ENCODE measurements around the gene KPNA2. TPM values are rescaled to one million over a fixed set of nuclear protein-coding genes. Genes with fewer than 3 reads are reported as not detected.
A peak's percentile ranks its signal among the peaks of the same experiment; 100 is the strongest.
"Not testable (repeated sequence)": the region's sequence is repeated elsewhere in the genome, so short reads cannot be mapped to it uniquely, and the experiment has no call there.

KPNA2 gene
- total RNA-seq, 8 experiments from 2014 or later = 62.3 to 337 (median 147) TPM

- in situ Hi-C loops (cut with MboI; ENCODE audit: low pct_unique_long_range_greater_than_20kb in 2 of 9, low sequenced_read_pairs in 9 of 9, unreplicated experiment in 9 of 9) = no loop called here
- peak in 1 of 8 experiments; percentile 2 for ATAC-seq (replicated peaks in 6 of 8)
- 4 to 100% (median 93%) methylated on average over 2 to 10 of the region's 14 CpGs; no CpG with 5 or more reads in 3 of the 10 experiments for WGBS, 10 experiments
- Histone ChIP-seq H3K4me1 (replicated peaks in 1 of 2) (no peaks in the 10 kb centered on the region), H3K27ac (no peak overlapping the region), H3K4me3 (no peak overlapping the region)
Observed at GRCh38 chr17:68052810-68053209, 17.3 kb downstream of the KPNA2 start.

- no peak overlapping the region for H3K27ac ChIP-seq
- H3K4me3 ChIP-seq = no peak overlapping the region
- ATAC-seq (replicated peaks in 6 of 8) = peak in 4 of 8 experiments; percentile 40 to 80 (median 68)
- 0 to 100% (median 90%) methylated on average over 1 to 7 of the region's 9 CpGs; no CpG with 5 or more reads in 1 of the 10 experiments for WGBS, 10 experiments
- H3K4me1 ChIP-seq (replicated peaks in 1 of 2) = no peaks in the 10 kb centered on the region
- in situ Hi-C loops (cut with MboI; ENCODE audit: low pct_unique_long_range_greater_than_20kb in 2 of 9, low sequenced_read_pairs in 9 of 9, unreplicated experiment in 9 of 9) = no loop called here
Observed at GRCh38 chr17:68053231-68054013, 17.9 kb downstream of the KPNA2 start.

- 0 to 92% (median 80%) methylated on average over 1 to 11 of the region's 11 CpGs; no CpG with 5 or more reads in 1 of the 10 experiments for WGBS, 10 experiments
- Histone ChIP-seq H3K4me1 (replicated peaks in 1 of 2) (no peaks in the 10 kb centered on the region), H3K27ac (no peak overlapping the region), H3K4me3 (no peak overlapping the region)
- peak in 7 of 8 experiments; percentile 17 to 69 (median 37) for ATAC-seq (replicated peaks in 6 of 8)
- in situ Hi-C loops (cut with MboI; ENCODE audit: low pct_unique_long_range_greater_than_20kb in 2 of 9, low sequenced_read_pairs in 9 of 9, unreplicated experiment in 9 of 9) = no loop called here
Observed at GRCh38 chr17:68054296-68054900, 18.9 kb downstream of the KPNA2 start.

- ATAC-seq (replicated peaks in 6 of 8) = peak in 2 of 8 experiments; percentile 5 to 20
- in situ Hi-C loops (cut with MboI; ENCODE audit: low pct_unique_long_range_greater_than_20kb in 2 of 9, low sequenced_read_pairs in 9 of 9, unreplicated experiment in 9 of 9) = no loop called here
- WGBS, 10 experiments = 14 to 100% (median 64%) methylated on average over 1 to 4 of the region's 4 CpGs; no CpG with 5 or more reads in 3 of the 10 experiments
- Histone ChIP-seq H3K4me3 (no peak overlapping the region), H3K4me1 (replicated peaks in 1 of 2) (no peaks in the 10 kb centered on the region), H3K27ac (no peak overlapping the region)
Observed at GRCh38 chr17:68057531-68057952, 22.0 kb downstream of the KPNA2 start.

DNA sequence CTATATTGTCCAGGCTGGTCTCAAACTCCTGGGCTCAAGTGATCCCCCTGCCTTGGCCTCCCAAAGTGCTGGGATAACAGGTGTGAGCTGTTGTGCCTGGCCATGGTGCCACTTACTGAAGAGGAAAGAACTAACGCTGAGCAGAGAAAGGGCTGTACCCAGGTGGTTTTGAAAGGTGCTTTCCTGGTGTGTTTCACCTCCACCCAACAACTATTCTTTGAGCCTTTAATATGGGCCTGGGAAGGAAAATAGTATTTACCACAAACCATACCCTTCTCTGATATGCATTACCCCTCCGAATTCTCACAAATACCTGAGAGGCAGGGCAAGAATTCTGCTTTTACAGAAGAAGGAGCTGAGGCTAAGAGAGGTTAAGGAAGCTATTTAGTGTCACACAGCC is 24.8 kb downstream of the KPNA2 start:
- no peak overlapping the region for H3K4me3 ChIP-seq
- in situ Hi-C loops (cut with MboI; ENCODE audit: low pct_unique_long_range_greater_than_20kb in 2 of 9, low sequenced_read_pairs in 9 of 9, unreplicated experiment in 9 of 9) = no loop called here
- no peak overlapping the region for H3K27ac ChIP-seq
- no peak for ATAC-seq (replicated peaks in 6 of 8)
- H3K4me1 ChIP-seq (replicated peaks in 1 of 2) = no peaks in the 10 kb centered on the region
- 20 to 100% (median 58%) methylated on average over 1 to 2 of the region's 2 CpGs; no CpG with 5 or more reads in 4 of the 10 experiments for WGBS, 10 experiments

- 0 to 100% (median 63%) methylated on average over 1 to 3 of the region's 11 CpGs; no CpG with 5 or more reads in 3 of the 10 experiments for WGBS, 10 experiments
- in situ Hi-C loops (cut with MboI; ENCODE audit: low pct_unique_long_range_greater_than_20kb in 2 of 9, low sequenced_read_pairs in 9 of 9, unreplicated experiment in 9 of 9) = no loop called here
- peak in 2 of 8 experiments; percentile 46 to 61 for ATAC-seq (replicated peaks in 6 of 8)
Observed at GRCh38 chr17:68061512-68062313, 26.2 kb downstream of the KPNA2 start.

GRCh38 chr17:68065366-68065765 is 29.8 kb downstream of the KPNA2 start:
- ATAC-seq (replicated peaks in 6 of 8); H3K4me1 ChIP-seq (replicated peaks in 1 of 2); in situ Hi-C loops (cut with MboI; ENCODE audit: low pct_unique_long_range_greater_than_20kb in 2 of 9, low sequenced_read_pairs in 9 of 9, unreplicated experiment in 9 of 9); H3K4me3 ChIP-seq; H3K27ac ChIP-seq: not testable (repeated sequence)
- 0 to 100% (median 73%) methylated on average over 1 to 3 of the region's 7 CpGs; no CpG with 5 or more reads in 5 of the 10 experiments for WGBS, 10 experiments

More at GRCh38 chr17:68061512-68062313, 26.2 kb downstream of the KPNA2 start:
- H3K4me3 ChIP-seq = no peak overlapping the region
- H3K4me1 ChIP-seq (replicated peaks in 1 of 2) = no peaks in the 10 kb centered on the region
- H3K27ac ChIP-seq = no peak overlapping the region

GRCh38 chr17:68068512-68068911 is 33.0 kb downstream of the KPNA2 start:
- ATAC-seq (replicated peaks in 6 of 8); H3K4me3 ChIP-seq; in situ Hi-C loops (cut with MboI; ENCODE audit: low pct_unique_long_range_greater_than_20kb in 2 of 9, low sequenced_read_pairs in 9 of 9, unreplicated experiment in 9 of 9); H3K27ac ChIP-seq; H3K4me1 ChIP-seq (replicated peaks in 1 of 2): not testable (repeated sequence)
- 46 to 100% (median 90%) methylated on average over 1 to 2 of the region's 3 CpGs; no CpG with 5 or more reads in 3 of the 10 experiments for WGBS, 10 experiments

- in situ Hi-C loops (cut with MboI; ENCODE audit: low pct_unique_long_range_greater_than_20kb in 2 of 9, low sequenced_read_pairs in 9 of 9, unreplicated experiment in 9 of 9); ATAC-seq (replicated peaks in 6 of 8); H3K4me3 ChIP-seq; H3K27ac ChIP-seq; H3K4me1 ChIP-seq (replicated peaks in 1 of 2): not testable (repeated sequence)
- 36 to 100% (median 80%) methylated on average over 1 to 10 of the region's 15 CpGs for WGBS, 10 experiments
Observed at GRCh38 chr17:68070582-68071444, 35.3 kb downstream of the KPNA2 start.

DNA sequence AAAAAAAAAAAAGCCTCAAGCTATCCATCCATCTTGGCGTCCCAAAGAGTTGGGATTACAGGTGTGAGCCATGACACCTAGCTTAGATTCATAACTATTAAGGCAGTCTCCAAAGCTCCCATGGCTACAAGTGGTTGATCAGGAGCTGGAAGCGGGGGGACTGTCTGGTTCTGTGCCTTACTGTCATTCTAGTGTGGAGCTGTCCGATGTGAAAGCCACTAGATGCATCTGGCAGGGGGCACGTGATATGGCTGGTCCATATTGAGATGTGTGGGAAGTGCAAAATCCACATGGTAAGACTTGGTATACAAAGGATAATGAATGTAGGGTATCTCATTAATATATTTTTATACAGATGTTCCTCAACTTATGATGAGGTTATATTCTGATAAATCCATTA is 38.7 kb downstream of the KPNA2 start:
- Histone ChIP-seq H3K4me3 (no peak overlapping the region), H3K27ac (no peak overlapping the region), H3K4me1 (replicated peaks in 1 of 2) (no peaks in the 10 kb centered on the region)
- in situ Hi-C loops (cut with MboI; ENCODE audit: low pct_unique_long_range_greater_than_20kb in 2 of 9, low sequenced_read_pairs in 9 of 9, unreplicated experiment in 9 of 9) = no loop called here
- ATAC-seq (replicated peaks in 6 of 8) = no peak
- 80 to 100% (median 90%) methylated on average over 1 to 3 of the region's 4 CpGs; no CpG with 5 or more reads in 4 of the 10 experiments for WGBS, 10 experiments

- in situ Hi-C loops (cut with MboI; ENCODE audit: low pct_unique_long_range_greater_than_20kb in 2 of 9, low sequenced_read_pairs in 9 of 9, unreplicated experiment in 9 of 9); H3K4me3 ChIP-seq; H3K27ac ChIP-seq; H3K4me1 ChIP-seq (replicated peaks in 1 of 2): not testable (repeated sequence)
- 0 to 100% (median 78%) methylated on average over 1 of the region's 1 CpG; no CpG with 5 or more reads in 4 of the 10 experiments for WGBS, 10 experiments
- ATAC-seq (replicated peaks in 6 of 8) = peak in 3 of 8 experiments; percentile 48 to 75 (median 58)
Observed at GRCh38 chr17:68075953-68076607, 40.5 kb downstream of the KPNA2 start.

All from motor neuron (in vitro differentiated cells).